ENCODE data around the gene TFAP2D.

DNA sequence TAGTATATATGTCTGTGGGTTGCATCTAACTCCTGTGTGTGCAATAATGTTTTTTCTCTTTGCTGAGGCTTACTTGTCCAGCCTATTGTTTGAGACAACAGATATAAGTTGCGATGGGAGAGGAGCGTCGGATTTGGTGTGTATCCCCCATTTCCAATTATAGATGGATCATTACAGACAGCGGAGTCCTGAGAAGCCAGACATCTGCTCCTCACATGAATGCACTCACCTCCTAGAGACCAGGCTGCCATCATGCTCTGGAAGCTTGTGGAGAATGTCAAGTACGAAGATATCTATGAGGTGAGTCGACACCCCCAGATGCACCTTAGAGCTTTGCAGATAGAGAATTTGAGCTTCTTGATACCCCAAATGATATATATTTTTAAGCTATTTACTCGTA is 105.3 kb downstream of the TFAP2D start, which contains the start of gene TFAP2B:
- no peak for TF ChIP-seq POLR2A (IDR thresholded peaks at IDR 0.05)
- TF ChIP-seq, protein P1, sequence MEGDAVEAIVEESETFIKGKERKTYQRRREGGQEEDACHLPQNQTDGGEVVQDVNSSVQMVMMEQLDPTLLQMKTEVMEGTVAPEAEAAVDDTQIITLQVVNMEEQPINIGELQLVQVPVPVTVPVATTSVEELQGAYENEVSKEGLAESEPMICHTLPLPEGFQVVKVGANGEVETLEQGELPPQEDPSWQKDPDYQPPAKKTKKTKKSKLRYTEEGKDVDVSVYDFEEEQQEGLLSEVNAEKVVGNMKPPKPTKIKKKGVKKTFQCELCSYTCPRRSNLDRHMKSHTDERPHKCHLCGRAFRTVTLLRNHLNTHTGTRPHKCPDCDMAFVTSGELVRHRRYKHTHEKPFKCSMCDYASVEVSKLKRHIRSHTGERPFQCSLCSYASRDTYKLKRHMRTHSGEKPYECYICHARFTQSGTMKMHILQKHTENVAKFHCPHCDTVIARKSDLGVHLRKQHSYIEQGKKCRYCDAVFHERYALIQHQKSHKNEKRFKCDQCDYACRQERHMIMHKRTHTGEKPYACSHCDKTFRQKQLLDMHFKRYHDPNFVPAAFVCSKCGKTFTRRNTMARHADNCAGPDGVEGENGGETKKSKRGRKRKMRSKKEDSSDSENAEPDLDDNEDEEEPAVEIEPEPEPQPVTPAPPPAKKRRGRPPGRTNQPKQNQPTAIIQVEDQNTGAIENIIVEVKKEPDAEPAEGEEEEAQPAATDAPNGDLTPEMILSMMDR (IDR thresholded peaks at IDR 0.05): no peak

Measured in right lobe of liver (tissue), 4 donors.